Measurements from ENCODE around the gene PRR5. TPM values are rescaled to one million over a fixed set of nuclear protein-coding genes. Genes with fewer than 3 reads are reported as not detected.
A peak's percentile ranks its signal among the peaks of the same experiment; 100 is the strongest.
"Not testable (repeated sequence)": the region's sequence is repeated elsewhere in the genome, so short reads cannot be mapped to it uniquely, and the experiment has no call there.

Gene PRR5
- total and polyA plus RNA-seq, 9 donors, result 13.7 to 38.6 (median 30.7) TPM

- H3K36me3 ChIP-seq (ENCODE audit: control insufficient read depth, insufficient read depth, low read length), result not testable (repeated sequence)
- 83% methylated on average over 1 of the region's 9 CpGs for WGBS (ENCODE audit: insufficient coverage)
These were observed 22.7 kb upstream of the PRR5 start for GRCh38 chr22:44679306-44679647.

DNA sequence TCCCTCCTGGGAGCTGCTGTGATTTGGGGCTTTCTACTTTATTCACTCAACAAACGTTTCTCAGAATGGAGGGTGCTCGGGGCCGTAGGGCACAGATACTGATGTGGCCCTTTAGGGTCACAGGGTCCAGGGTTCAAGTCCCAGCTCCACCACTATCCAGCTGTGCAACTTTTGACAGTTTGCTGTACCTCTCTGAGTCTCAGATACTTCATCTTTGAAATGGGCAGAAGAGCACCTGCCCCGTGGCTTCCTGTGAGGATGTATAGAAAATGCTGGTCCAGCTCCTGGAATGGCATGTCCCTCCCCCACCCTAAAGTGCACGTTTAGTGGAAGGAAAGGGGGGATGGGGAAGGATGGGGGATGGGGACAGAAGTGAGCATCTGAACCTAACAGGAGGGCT lies 21.9 kb upstream of the PRR5 start:
- Histone ChIP-seq H3K4me3 (ENCODE audit: low read length) (no peak overlapping the region), H3K4me1 (ENCODE audit: control insufficient read depth, insufficient read depth, low read length) (peaks cover 10% of the 10 kb centered on the region), H3K27ac (ENCODE audit: low read length) (no peak overlapping the region), H3K27me3 (ENCODE audit: control insufficient read depth, insufficient read depth, low read length) (peaks cover 4% of the 10 kb centered on the region), H3K36me3 (ENCODE audit: control insufficient read depth, insufficient read depth, low read length) (no peaks in the 10 kb centered on the region), H3K9me3 (replicated peaks; ENCODE audit: control insufficient read depth, low read depth, low read length) (no peaks in the 10 kb centered on the region)
- no CpG with 5 or more reads among the region's 5 CpGs for WGBS (ENCODE audit: insufficient coverage)
- DNase-seq, result no peak

More at GRCh38 chr22:44679306-44679647, 22.7 kb upstream of the PRR5 start:
- not testable (repeated sequence) for H3K4me1 ChIP-seq (ENCODE audit: control insufficient read depth, insufficient read depth, low read length); H3K27ac ChIP-seq (ENCODE audit: low read length); H3K9me3 ChIP-seq (replicated peaks; ENCODE audit: control insufficient read depth, low read depth, low read length); H3K4me3 ChIP-seq (ENCODE audit: low read length); H3K27me3 ChIP-seq (ENCODE audit: control insufficient read depth, insufficient read depth, low read length); DNase-seq

GRCh38 chr22:44680481-44680894 lies 21.5 kb upstream of the PRR5 start:
- no peak overlapping the region for H3K4me3 ChIP-seq (ENCODE audit: low read length)
- peaks cover 4% of the 10 kb centered on the region for H3K27me3 ChIP-seq (ENCODE audit: control insufficient read depth, insufficient read depth, low read length)
- no peaks in the 10 kb centered on the region for H3K36me3 ChIP-seq (ENCODE audit: control insufficient read depth, insufficient read depth, low read length)
- H3K27ac ChIP-seq (ENCODE audit: low read length), result no peak overlapping the region
- no peaks in the 10 kb centered on the region for H3K9me3 ChIP-seq (replicated peaks; ENCODE audit: control insufficient read depth, low read depth, low read length)
- 94% methylated on average over 4 of the region's 7 CpGs for WGBS (ENCODE audit: insufficient coverage)
- no peak for DNase-seq
- peaks cover 11% of the 10 kb centered on the region for H3K4me1 ChIP-seq (ENCODE audit: control insufficient read depth, insufficient read depth, low read length)

- 86% methylated on average over 11 of the region's 11 CpGs for WGBS (ENCODE audit: insufficient coverage)
- DNase-seq, result no peak
These were observed 19.3 kb upstream of the PRR5 start for GRCh38 chr22:44682556-44683168.

DNA sequence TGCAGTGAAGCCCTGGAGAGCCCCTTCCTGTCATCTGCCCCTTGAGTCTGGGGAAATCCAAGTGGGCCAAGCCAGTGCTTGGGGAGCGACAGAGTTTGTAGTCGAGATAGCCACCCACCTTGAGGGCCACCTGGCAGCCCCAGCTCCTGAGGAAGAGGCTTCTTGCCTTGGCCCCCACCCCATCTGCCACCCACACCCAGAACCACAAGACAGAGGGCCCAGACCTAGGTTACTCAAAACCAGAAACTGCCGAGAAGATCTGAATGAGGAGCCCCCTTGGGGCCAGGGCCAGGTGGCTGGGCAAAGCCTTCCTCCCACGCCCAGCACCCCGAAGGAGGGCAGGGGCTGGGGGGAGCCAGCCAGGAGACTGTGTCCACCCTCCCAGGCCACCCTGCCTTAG lies 18.8 kb upstream of the PRR5 start:
- Histone ChIP-seq H3K4me1 (ENCODE audit: control insufficient read depth, insufficient read depth, low read length) (peaks cover 7% of the 10 kb centered on the region), H3K9me3 (replicated peaks; ENCODE audit: control insufficient read depth, low read depth, low read length) (no peaks in the 10 kb centered on the region), H3K27ac (ENCODE audit: low read length) (no peak overlapping the region), H3K4me3 (ENCODE audit: low read length) (no peak overlapping the region), H3K27me3 (ENCODE audit: control insufficient read depth, insufficient read depth, low read length) (peaks cover 2% of the 10 kb centered on the region), H3K36me3 (ENCODE audit: control insufficient read depth, insufficient read depth, low read length) (no peaks in the 10 kb centered on the region)
- 76% methylated on average over 3 of the region's 5 CpGs for WGBS (ENCODE audit: insufficient coverage)
- no peak for DNase-seq

More at GRCh38 chr22:44682556-44683168, 19.3 kb upstream of the PRR5 start:
- peaks cover 7% of the 10 kb centered on the region for H3K4me1 ChIP-seq (ENCODE audit: control insufficient read depth, insufficient read depth, low read length)
- no peaks in the 10 kb centered on the region for H3K9me3 ChIP-seq (replicated peaks; ENCODE audit: control insufficient read depth, low read depth, low read length)
- H3K4me3 ChIP-seq (ENCODE audit: low read length), result no peak overlapping the region
- no peaks in the 10 kb centered on the region for H3K36me3 ChIP-seq (ENCODE audit: control insufficient read depth, insufficient read depth, low read length)
- H3K27ac ChIP-seq (ENCODE audit: low read length), result no peak overlapping the region
- H3K27me3 ChIP-seq (ENCODE audit: control insufficient read depth, insufficient read depth, low read length), result peaks cover 2% of the 10 kb centered on the region

GRCh38 chr22:44683881-44684280 lies 18.1 kb upstream of the PRR5 start:
- 83% methylated on average over 7 of the region's 8 CpGs for whole genome bisulfite sequencing (ENCODE audit: insufficient coverage)
- Histone ChIP-seq H3K4me1 (ENCODE audit: control insufficient read depth, insufficient read depth, low read length) (peaks cover 7% of the 10 kb centered on the region), H3K27me3 (ENCODE audit: control insufficient read depth, insufficient read depth, low read length) (peaks cover 2% of the 10 kb centered on the region), H3K27ac (ENCODE audit: low read length) (no peak overlapping the region), H3K4me3 (ENCODE audit: low read length) (no peak overlapping the region), H3K36me3 (ENCODE audit: control insufficient read depth, insufficient read depth, low read length) (no peaks in the 10 kb centered on the region), H3K9me3 (replicated peaks; ENCODE audit: control insufficient read depth, low read depth, low read length) (no peaks in the 10 kb centered on the region)
- no peak for DNase-seq

- DNase-seq, result peak; percentile 84
- 33% methylated on average over 17 of the region's 23 CpGs for WGBS (ENCODE audit: insufficient coverage)
- H3K4me1 ChIP-seq (ENCODE audit: control insufficient read depth, insufficient read depth, low read length), result peaks cover 7% of the 10 kb centered on the region
- no peak overlapping the region for H3K4me3 ChIP-seq (ENCODE audit: low read length)
- H3K27ac ChIP-seq (ENCODE audit: low read length), result no peak overlapping the region
- H3K9me3 ChIP-seq (replicated peaks; ENCODE audit: control insufficient read depth, low read depth, low read length), result no peaks in the 10 kb centered on the region
- H3K27me3 ChIP-seq (ENCODE audit: control insufficient read depth, insufficient read depth, low read length), result peaks cover 2% of the 10 kb centered on the region
- H3K36me3 ChIP-seq (ENCODE audit: control insufficient read depth, insufficient read depth, low read length), result no peaks in the 10 kb centered on the region
These were observed 17.3 kb upstream of the PRR5 start for GRCh38 chr22:44684506-44685383.

- no peak for DNase-seq
- no peaks in the 10 kb centered on the region for H3K36me3 ChIP-seq (ENCODE audit: control insufficient read depth, insufficient read depth, low read length)
- no peak overlapping the region for H3K27ac ChIP-seq (ENCODE audit: low read length)
- WGBS (ENCODE audit: insufficient coverage), result 72% methylated on average over 11 of the region's 11 CpGs
- peaks cover 7% of the 10 kb centered on the region for H3K4me1 ChIP-seq (ENCODE audit: control insufficient read depth, insufficient read depth, low read length)
- H3K27me3 ChIP-seq (ENCODE audit: control insufficient read depth, insufficient read depth, low read length), result peaks cover 2% of the 10 kb centered on the region
- no peak overlapping the region for H3K4me3 ChIP-seq (ENCODE audit: low read length)
- H3K9me3 ChIP-seq (replicated peaks; ENCODE audit: control insufficient read depth, low read depth, low read length), result no peaks in the 10 kb centered on the region
These were observed 16.5 kb upstream of the PRR5 start for GRCh38 chr22:44685384-44686056.

- WGBS (ENCODE audit: insufficient coverage), result no CpG with 5 or more reads among the region's 10 CpGs
- no peaks in the 10 kb centered on the region for H3K9me3 ChIP-seq (replicated peaks; ENCODE audit: control insufficient read depth, low read depth, low read length)
- peaks cover 7% of the 10 kb centered on the region for H3K4me1 ChIP-seq (ENCODE audit: control insufficient read depth, insufficient read depth, low read length)
- H3K4me3 ChIP-seq (ENCODE audit: low read length), result no peak overlapping the region
- no peak overlapping the region for H3K27ac ChIP-seq (ENCODE audit: low read length)
- H3K36me3 ChIP-seq (ENCODE audit: control insufficient read depth, insufficient read depth, low read length), result no peaks in the 10 kb centered on the region
- DNase-seq, result no peak
- H3K27me3 ChIP-seq (ENCODE audit: control insufficient read depth, insufficient read depth, low read length), result peaks cover 2% of the 10 kb centered on the region
These were observed 15.0 kb upstream of the PRR5 start for GRCh38 chr22:44686873-44687600.

- Histone ChIP-seq H3K9me3 (replicated peaks; ENCODE audit: control insufficient read depth, low read depth, low read length) (no peaks in the 10 kb centered on the region), H3K27me3 (ENCODE audit: control insufficient read depth, insufficient read depth, low read length) (peaks cover 2% of the 10 kb centered on the region), H3K4me1 (ENCODE audit: control insufficient read depth, insufficient read depth, low read length) (peaks cover 7% of the 10 kb centered on the region), H3K27ac (ENCODE audit: low read length) (no peak overlapping the region), H3K4me3 (ENCODE audit: low read length) (no peak overlapping the region), H3K36me3 (ENCODE audit: control insufficient read depth, insufficient read depth, low read length) (no peaks in the 10 kb centered on the region)
- no peak for DNase-seq
- 76% methylated on average over 10 of the region's 10 CpGs for WGBS (ENCODE audit: insufficient coverage)
These were observed 12.8 kb upstream of the PRR5 start for GRCh38 chr22:44689173-44689572.
